MCF 10A (cell line): ENCODE results near the gene ERBB2. TPM values are rescaled to one million over a fixed set of nuclear protein-coding genes. Genes with fewer than 3 reads are reported as not detected.

Experiments used
- BruUV-seq: library from RNA; stranded (reverse); fragments of 400-500 nt; replicated peaks from 2 replicates; lab custom pipeline; 2021; lab: Mats Ljungman, UMichigan
- CTCF ChIA-PET: fragments of 300-600 bp; sonication (Branson Sonifier 250); formaldehyde crosslinking; extraction: SDS; loops from one replicate; lab custom pipeline; 2021; ENCODE audit warnings: antibody characterized with exemption, inconsistent platforms; lab: Yijun Ruan, JAX
- POLR2A ChIA-PET: fragments of 300-600, 350-650 bp; sonication (Branson Sonifier 250); formaldehyde crosslinking; extraction: SDS; loops from one replicate; lab custom pipeline; 2020; ENCODE audit warnings: antibody characterized with exemption, inconsistent platforms; lab: Yijun Ruan, JAX
- DNase-seq: peaks from one replicate; pipeline ENCODE4 v3.0.0-alpha.2; 2018; ENCODE audit not compliant: unreplicated experiment
- H3K27ac Mint-ChIP-seq: one replicate; pipeline ENCODE4 v1.8.0; 2022; ENCODE audit warnings: mild to moderate bottlenecking, low read depth, mixed read lengths; ENCODE audit not compliant: unreplicated experiment
- H3K27me3 Mint-ChIP-seq: one replicate; pipeline ENCODE4 v1.8.0; 2022; ENCODE audit warnings: mixed read lengths; ENCODE audit not compliant: insufficient read depth, unreplicated experiment
- H3K36me3 Mint-ChIP-seq: one replicate; pipeline ENCODE4 v1.8.0; 2022; ENCODE audit warnings: mild to moderate bottlenecking, moderate library complexity, mixed read lengths; ENCODE audit not compliant: insufficient read depth, unreplicated experiment
- H3K4me1 Mint-ChIP-seq: one replicate; pipeline ENCODE4 v1.8.0; 2022; ENCODE audit warnings: mixed read lengths; ENCODE audit not compliant: insufficient read depth, unreplicated experiment
- H3K4me3 Mint-ChIP-seq: one replicate; pipeline ENCODE4 v1.8.0; 2022; ENCODE audit warnings: mild to moderate bottlenecking, moderate library complexity, mixed read lengths; ENCODE audit not compliant: unreplicated experiment
- H3K9me3 Mint-ChIP-seq: one replicate; pipeline ENCODE4 v1.8.0; 2022; ENCODE audit warnings: mixed read lengths; ENCODE audit not compliant: unreplicated experiment
- intact Hi-C: fragments of 100-400 bp; cut with micrococcal nuclease; formaldehyde crosslinking; loops from 2 replicates; pipeline ENCODE4 v1.14.1; 2022
- total RNA-seq: library from RNA; stranded (reverse); gene quantifications from 2 replicates; pipeline ENCODE4 v1.2.3, GENCODE V29; 2022
- TF ChIP-seq, protein P1 (sequence below): fragments of 200-600 bp; IDR thresholded peaks from one replicate; pipeline ENCODE4 v1.8.0; 2022; ENCODE audit warnings: antibody characterized with exemption, mild to moderate bottlenecking; ENCODE audit not compliant: unreplicated experiment

Gene ERBB2
- total RNA-seq, 1 experiment from 2014 or later: 33.7 TPM

- DNase-seq: no peak
- Mint-ChIP-seq H3K36me3 (peaks cover 8% of the 10 kb centered on the region), H3K27me3 (no peaks in the 10 kb centered on the region), H3K4me3 (no peak overlapping the region), H3K9me3 (no peaks in the 10 kb centered on the region), H3K4me1 (no peaks in the 10 kb centered on the region), H3K27ac (no peak overlapping the region)
- TF ChIP-seq, protein P1, sequence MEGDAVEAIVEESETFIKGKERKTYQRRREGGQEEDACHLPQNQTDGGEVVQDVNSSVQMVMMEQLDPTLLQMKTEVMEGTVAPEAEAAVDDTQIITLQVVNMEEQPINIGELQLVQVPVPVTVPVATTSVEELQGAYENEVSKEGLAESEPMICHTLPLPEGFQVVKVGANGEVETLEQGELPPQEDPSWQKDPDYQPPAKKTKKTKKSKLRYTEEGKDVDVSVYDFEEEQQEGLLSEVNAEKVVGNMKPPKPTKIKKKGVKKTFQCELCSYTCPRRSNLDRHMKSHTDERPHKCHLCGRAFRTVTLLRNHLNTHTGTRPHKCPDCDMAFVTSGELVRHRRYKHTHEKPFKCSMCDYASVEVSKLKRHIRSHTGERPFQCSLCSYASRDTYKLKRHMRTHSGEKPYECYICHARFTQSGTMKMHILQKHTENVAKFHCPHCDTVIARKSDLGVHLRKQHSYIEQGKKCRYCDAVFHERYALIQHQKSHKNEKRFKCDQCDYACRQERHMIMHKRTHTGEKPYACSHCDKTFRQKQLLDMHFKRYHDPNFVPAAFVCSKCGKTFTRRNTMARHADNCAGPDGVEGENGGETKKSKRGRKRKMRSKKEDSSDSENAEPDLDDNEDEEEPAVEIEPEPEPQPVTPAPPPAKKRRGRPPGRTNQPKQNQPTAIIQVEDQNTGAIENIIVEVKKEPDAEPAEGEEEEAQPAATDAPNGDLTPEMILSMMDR: no peak
- ChIA-PET POLR2A (interaction anchor here (0.7 to 1.8 kb wide), 4 partner anchors 9 to 91 kb away, joined by 3 to 6 read pairs (median 4); partner anchors contain the start of gene ERBB2), CTCF (interaction anchor here (0.6 to 1.5 kb wide), 6 partner anchors 10 to 330 kb away, joined by 3 to 5 read pairs (median 3); partner anchors contain the start of gene MIEN1)
- no TSS peak for BruUV-seq
- intact Hi-C loops: no loop called here
Measured at GRCh38 chr17:39719563-39720355, 19.9 kb downstream of the ERBB2 start.

GRCh38 chr17:39722104-39722503, 22.2 kb downstream of the ERBB2 start:
- Mint-ChIP-seq H3K4me3 (no peak overlapping the region), H3K9me3 (no peaks in the 10 kb centered on the region), H3K36me3 (peaks cover 11% of the 10 kb centered on the region), H3K27me3 (no peaks in the 10 kb centered on the region), H3K4me1 (no peaks in the 10 kb centered on the region), H3K27ac (no peak overlapping the region)
- POLR2A ChIA-PET: interaction anchor here (0.6 to 1.3 kb wide), 4 partner anchors 9 to 243 kb away, joined by 3 to 5 read pairs (median 4); partner anchors contain the start of gene ERBB2
- DNase-seq: no peak
- CTCF ChIA-PET: interaction anchor here (0.6 kb wide), 1 partner anchor 8 kb away, joined by 6 read pairs; no protein-coding TSS in a partner anchor
- BruUV-seq: no TSS peak
- intact Hi-C loops: no loop called here
- TF ChIP-seq, protein P1: no peak

DNA sequence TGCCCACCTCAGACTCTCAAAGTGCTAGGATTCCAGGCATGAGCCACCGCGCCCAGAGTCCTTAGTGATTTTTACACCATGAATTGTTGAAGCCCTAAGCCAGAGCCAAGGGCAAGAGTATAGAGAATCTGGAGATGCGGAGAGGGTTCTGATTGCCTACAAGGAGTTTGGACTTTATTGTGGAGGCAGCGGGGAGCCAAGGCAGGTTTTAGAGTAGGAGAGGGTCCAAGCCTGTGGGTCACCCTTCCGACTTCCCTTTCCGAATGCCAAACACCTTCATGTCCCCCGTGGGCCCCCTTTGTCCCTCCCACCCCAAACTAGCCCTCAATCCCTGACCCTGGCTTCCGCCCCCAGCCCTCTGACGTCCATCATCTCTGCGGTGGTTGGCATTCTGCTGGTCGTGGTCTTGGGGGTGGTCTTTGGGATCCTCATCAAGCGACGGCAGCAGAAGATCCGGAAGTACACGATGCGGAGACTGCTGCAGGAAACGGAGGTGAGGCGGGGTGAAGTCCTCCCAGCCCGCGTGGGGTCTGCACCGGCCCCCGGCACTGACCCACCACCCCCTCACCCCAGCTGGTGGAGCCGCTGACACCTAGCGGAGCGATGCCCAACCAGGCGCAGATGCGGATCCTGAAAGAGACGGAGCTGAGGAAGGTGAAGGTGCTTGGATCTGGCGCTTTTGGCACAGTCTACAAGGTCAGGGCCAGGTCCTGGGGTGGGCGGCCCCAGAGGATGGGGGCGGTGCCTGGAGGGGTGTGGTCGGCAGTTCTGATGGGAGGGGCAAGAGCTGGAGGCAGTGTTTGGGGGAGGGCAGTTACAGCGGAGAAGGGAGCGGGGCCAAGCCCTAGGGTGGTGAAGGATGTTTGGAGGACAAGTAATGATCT, 23.3 kb downstream of the ERBB2 start:
- ChIA-PET POLR2A (interaction anchor here (1.0 to 1.3 kb wide), 3 partner anchors 16 to 88 kb away, joined by 3 to 5 read pairs (median 3); partner anchors contain the start of gene ERBB2), CTCF (no interaction called here)
- Mint-ChIP-seq H3K4me1 (no peaks in the 10 kb centered on the region), H3K27ac (no peak overlapping the region), H3K36me3 (peaks cover 11% of the 10 kb centered on the region), H3K27me3 (no peaks in the 10 kb centered on the region), H3K4me3 (no peak overlapping the region), H3K9me3 (no peaks in the 10 kb centered on the region)
- intact Hi-C loops: no loop called here
- no peak for DNase-seq
- BruUV-seq: no TSS peak
- TF ChIP-seq, protein P1: no peak
